ENCODE results near the gene PRRT1B.

PRRT1B gene

DNA sequence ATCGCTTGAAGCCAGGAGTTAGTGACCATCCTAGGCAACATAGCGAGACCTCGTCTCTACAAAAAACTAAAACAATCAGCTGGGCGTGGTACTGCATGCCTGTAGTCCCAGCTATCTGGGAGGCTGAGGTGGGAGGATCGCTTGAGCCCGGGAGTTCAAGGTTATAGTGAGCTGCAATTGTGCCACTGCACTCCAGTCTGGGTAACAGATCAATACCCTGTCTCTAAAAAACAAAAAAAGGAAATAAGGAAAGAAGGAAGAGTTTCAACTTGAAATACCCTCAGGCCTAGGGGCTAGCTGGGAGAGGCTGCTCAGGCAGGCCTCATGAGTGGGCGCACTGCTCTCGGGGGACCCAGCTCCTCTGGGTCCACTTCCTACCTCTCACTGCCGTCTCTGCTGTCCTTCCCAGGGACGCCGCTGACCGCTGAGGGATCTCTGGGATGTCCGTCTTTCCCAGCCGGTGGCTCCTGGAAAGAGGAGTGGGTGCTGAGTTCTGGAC, 56.4 kb downstream of the PRRT1B start:
- no peak for FAIRE-seq

DNA sequence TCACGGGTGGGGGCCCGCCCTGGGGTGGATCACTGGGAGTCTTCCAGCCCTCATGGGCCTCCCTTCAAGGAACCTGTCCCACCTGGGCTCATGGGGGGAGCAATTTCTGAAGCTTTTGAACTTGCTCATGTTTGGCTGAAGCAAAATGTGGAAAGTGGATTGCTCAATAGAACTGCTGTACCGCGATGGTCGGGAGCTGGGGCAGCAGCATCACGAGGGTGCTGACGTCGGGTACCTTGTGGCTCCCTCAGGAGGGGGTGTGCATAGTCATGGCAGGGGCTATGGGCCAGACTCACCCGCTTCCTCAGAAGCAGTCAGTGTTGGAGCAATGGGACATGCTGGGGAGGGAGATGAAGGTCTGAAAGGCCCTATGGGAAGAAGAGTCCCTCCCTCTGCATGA, 57.9 kb downstream of the PRRT1B start:
- FAIRE-seq: no peak

DNA sequence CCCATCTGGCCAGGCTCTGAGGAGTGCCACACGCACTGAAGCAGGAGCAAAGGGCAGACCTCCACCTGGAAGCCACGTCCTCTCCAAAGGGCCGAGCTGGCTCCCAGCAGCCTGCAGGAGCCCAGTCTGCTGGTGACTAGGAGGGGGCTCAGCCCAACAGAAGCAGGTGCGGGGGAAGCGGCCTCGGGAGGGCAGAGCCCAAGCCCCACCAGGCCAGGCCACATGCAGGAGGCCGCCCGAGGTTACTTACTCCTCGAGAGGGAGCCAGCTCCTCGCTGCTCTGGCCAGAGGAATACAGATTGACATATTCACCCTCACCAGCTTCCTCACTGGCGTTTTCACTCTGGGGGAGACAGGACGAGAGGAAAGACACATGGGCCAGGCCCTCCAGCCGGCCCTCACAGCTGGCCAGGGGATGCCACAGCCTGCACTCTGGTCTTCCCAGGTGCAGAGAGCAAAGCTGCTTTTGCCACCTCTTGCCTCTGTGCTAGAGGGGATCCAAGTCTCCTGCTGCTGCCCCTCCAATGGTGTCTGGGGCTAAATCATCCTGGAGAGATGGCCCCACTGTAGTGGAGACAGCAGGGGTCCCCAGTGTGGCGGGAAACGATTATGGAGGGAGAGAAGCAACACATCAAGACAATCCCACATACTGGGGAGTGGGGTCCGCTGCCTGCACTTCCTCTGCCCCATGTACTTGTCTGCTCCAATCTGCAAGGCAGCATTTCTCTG, 58.6 kb downstream of the PRRT1B start:
- FAIRE-seq: no peak

DNA sequence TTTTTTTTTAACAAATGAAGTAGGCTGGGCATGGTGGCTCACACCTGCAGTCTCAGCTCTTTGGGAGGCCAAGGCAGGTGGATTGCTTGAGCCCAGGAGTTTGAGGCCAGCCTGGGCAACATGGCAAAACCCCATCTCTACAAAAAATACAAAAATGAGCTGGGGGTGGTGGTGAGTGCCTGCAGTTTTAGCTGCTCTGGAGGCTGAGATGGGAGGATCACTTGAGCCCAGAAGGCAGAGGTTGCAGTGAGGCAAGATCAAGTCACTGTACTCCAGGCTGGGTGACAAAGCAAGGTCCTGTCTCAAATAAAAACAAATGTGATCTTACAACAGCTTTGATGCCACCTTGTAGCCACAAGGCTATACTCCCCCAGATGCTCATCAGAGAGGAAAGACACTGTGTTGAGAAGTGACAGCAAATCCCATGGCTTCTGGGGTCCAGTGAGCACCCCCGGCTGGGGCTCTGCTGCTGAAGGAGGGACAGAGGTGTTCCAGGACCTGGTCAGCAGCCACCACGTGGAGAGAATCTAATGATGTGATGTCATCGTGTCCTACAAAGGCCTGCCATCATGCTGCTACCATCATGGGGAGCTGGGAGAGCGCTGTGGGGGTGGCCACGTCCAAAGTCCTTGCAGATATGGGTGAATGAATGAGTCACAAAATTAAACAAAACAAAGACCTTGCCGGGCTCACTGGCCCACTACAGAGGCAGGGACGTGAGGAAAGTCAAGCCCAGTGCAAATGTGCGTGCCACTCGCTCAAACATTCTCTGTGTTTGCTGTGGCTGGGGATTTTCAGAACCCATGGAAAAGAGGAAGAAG, 60.7 kb downstream of the PRRT1B start:
- FAIRE-seq: no peak

DNA sequence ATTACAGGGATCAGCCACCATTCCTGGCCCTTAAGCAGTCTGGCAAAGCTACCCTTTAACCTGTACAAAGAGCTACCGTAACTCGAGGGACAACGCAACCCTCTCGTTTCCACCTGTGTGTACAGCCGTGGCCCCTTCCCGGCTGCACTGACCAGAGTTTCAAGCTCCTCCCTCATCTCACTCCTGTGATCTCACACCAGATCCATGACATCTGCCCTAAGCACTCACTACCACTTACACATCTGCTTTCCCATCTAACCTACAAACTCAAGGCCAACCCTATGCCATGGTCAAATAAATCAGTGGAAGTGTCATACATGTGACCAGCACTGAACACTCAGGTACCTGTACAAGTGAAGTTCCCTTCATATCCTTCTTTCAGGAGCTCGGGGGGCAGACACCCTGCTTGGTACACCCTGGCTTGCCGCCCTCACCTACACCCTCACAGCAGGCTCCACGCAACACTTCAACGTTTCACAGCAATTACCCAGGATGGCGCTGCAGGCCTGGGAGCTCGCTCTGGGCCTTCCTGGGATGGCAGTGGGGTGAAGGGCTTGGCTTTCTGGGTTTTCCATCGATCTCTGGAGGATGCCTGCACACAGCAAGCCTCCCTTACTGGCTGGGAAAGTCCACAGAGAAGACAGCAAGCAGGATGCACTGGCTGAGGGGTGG, 61.7 kb downstream of the PRRT1B start:
- FAIRE-seq: no peak

DNA sequence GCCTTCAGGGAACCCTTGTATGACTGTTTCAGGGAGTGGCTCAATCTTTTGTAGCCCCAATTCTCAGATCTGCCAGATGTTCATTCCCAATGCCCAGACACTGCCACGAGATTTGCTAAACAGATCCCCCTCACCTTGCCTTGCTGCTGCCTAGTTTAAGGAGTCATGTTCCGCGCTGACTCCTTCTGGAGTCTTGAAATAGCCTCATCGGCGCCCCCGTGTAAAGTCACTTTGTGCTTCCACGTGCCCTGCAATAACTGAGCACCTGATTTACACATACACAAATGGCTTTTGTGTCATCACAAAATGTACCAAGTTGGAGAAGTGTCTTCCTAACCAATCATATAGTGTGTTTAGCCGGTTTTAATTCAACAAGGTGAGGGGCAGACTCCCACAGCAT, 62.3 kb downstream of the PRRT1B start:
- no peak for FAIRE-seq

DNA sequence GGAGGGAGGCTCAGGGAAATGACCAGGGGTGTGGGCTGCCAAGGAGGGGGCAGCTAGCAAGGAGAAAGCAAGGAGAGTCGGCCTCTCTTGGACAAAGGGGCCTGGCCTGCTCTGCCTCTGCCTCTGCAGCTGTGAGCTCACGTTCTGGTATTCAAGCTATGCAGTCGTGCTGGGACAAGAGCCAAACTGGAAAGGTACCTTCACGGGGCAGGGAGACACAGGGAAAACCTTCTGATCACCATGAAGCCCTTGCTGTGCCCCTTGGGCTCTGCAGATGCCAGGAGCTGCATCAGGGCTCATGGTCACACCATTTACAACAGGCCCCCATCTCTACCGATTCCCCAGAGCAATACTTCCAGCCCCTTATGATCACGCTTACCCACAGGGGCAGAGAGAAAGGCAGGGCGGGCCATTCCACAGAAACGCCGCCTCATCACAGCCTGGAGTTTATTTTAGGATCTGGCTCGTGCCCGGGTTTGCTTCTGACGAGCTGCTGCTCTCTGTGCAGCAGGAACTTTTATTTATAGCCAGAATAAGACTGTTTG, 63.2 kb downstream of the PRRT1B start:
- FAIRE-seq: no peak
